Stomach (tissue), 4 donors: ENCODE measurements around the gene HEMK1.

Experiments
- EP300 ChIP-seq: sonication (generic); formaldehyde crosslinking; IDR thresholded peaks from one replicate; pipeline ENCODE4 v1.6.1; 2017; ENCODE audit warnings: antibody characterized with exemption
- POLR2AphosphoS5 ChIP-seq, 3 donors: sonication (generic); formaldehyde crosslinking; IDR thresholded peaks; one replicate each; pipeline ENCODE4 v1.6.1; 2016; ENCODE audit warnings: antibody characterized with exemption in 3 of 3
- TF ChIP-seq, protein P1 (sequence below), 7 experiments: fragments of 450-650 bp in 4 of 7; fragments of 200-600 bp in 3 of 7; sonication (generic) in 3 of 7; IDR thresholded peaks; one replicate each; pipeline ENCODE4 v1.5.1; 2016 to 2019; ENCODE audit warnings: antibody characterized with exemption in 7 of 7, control low read depth in 2 of 7, mild to moderate bottlenecking in 1 of 7

DNA sequence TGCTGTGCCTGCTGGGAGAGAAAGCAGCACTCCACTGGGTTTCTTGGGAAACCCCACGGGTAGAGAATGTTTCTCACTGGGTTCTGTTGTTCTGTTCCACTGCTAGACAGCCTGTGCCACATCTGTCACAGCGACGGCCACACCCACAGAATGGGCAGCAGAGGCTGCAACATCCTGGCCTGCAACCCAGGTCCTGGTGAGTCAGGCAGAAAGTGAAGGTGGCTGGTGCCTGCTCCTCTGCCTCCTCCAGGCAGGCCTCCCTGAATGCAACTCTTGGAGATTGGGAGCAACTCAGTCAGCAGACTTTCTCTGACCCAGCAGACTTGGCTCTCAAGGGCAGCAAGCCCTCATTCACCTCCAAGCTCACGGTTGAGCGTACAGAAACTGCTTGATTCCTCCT is 14.8 kb upstream of the HEMK1 start:
- TF ChIP-seq, protein P1, sequence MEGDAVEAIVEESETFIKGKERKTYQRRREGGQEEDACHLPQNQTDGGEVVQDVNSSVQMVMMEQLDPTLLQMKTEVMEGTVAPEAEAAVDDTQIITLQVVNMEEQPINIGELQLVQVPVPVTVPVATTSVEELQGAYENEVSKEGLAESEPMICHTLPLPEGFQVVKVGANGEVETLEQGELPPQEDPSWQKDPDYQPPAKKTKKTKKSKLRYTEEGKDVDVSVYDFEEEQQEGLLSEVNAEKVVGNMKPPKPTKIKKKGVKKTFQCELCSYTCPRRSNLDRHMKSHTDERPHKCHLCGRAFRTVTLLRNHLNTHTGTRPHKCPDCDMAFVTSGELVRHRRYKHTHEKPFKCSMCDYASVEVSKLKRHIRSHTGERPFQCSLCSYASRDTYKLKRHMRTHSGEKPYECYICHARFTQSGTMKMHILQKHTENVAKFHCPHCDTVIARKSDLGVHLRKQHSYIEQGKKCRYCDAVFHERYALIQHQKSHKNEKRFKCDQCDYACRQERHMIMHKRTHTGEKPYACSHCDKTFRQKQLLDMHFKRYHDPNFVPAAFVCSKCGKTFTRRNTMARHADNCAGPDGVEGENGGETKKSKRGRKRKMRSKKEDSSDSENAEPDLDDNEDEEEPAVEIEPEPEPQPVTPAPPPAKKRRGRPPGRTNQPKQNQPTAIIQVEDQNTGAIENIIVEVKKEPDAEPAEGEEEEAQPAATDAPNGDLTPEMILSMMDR (IDR thresholded peaks at IDR 0.05) = no peak
- no peak for TF ChIP-seq POLR2AphosphoS5 (IDR thresholded peaks at IDR 0.05)
- TF ChIP-seq EP300 = no peak
